ENCODE results near the gene ZSWIM1. TPM values are rescaled to one million over a fixed set of nuclear protein-coding genes. Genes with fewer than 3 reads are reported as not detected.
A peak's percentile ranks its signal among the peaks of the same experiment; 100 is the strongest.

ZSWIM1 gene
- total and polyA plus RNA-seq, 2 of the 13 experiments (the other 11 are each of a cell fraction or from before 2014, with no cell fraction given): 9.5 to 11.7 TPM

GRCh38 chr20:45909817-45910669, 29.0 kb downstream of the ZSWIM1 start (continued):
- TF ChIP-seq HINFP (CRISPR knock-in tag; IDR thresholded peaks at IDR 0.05; ENCODE audit: low read depth): no peak
- no peak for TF ChIP-seq ZNF780A (CRISPR knock-in tag; IDR thresholded peaks at IDR 0.05)
- TF ChIP-seq FUBP1 (CRISPR knock-in tag; IDR thresholded peaks at IDR 0.05; ENCODE audit: borderline replicate concordance): no peak
- no peak; the same call in none of the 2 replicates for TF ChIP-seq ZNF704 (CRISPR knock-in tag; IDR thresholded peaks at IDR 0.05; ENCODE audit: borderline replicate concordance)
- TF ChIP-seq ZNF703 (CRISPR knock-in tag; IDR thresholded peaks at IDR 0.05; ENCODE audit: borderline replicate concordance): no peak
- no peak for TF ChIP-seq ZNF24 (IDR thresholded peaks at IDR 0.05)
- TF ChIP-seq ZBTB4 (CRISPR knock-in tag; IDR thresholded peaks at IDR 0.05; ENCODE audit: borderline replicate concordance): no peak
- TF ChIP-seq ZNF180 (CRISPR knock-in tag; IDR thresholded peaks at IDR 0.05; ENCODE audit: borderline replicate concordance, low read depth): no peak
- TF ChIP-seq NPAS2 (CRISPR knock-in tag; IDR thresholded peaks at IDR 0.05; ENCODE audit: borderline replicate concordance): no peak
- no peak for TF ChIP-seq ZNF331 (CRISPR knock-in tag; IDR thresholded peaks at IDR 0.05)
- TF ChIP-seq CBX1 (IDR thresholded peaks at IDR 0.05; ENCODE audit: low read depth): no peak
- no peak for TF ChIP-seq TRIM24 (CRISPR knock-in tag; IDR thresholded peaks at IDR 0.05)
- no peak for TF ChIP-seq AGO1 (IDR thresholded peaks at IDR 0.05; ENCODE audit: low read depth, low read length, poor library complexity, severe bottlenecking)
- TF ChIP-seq ATRX (CRISPR knock-in tag; IDR thresholded peaks at IDR 0.05; ENCODE audit: borderline replicate concordance): no peak
- TF ChIP-seq E2F5 (CRISPR knock-in tag; conservative IDR thresholded peaks at IDR 0.05): no peak
- TF ChIP-seq ZSCAN29 (CRISPR knock-in tag; conservative IDR thresholded peaks at IDR 0.05): no peak
- no peak for TF ChIP-seq SNAPC5 (CRISPR knock-in tag; IDR thresholded peaks at IDR 0.05; ENCODE audit: borderline replicate concordance)
- TF ChIP-seq FOSL2 (CRISPR knock-in tag; IDR thresholded peaks at IDR 0.05): peak; percentile 37; the same call in 1 of the 2 replicates
- TF ChIP-seq ZNF709 (CRISPR knock-in tag; IDR thresholded peaks at IDR 0.05): no peak; the same call in 1 of the 2 replicates
